Measurements from ENCODE around the gene MMP20. TPM values are rescaled to one million over a fixed set of nuclear protein-coding genes. Genes with fewer than 3 reads are reported as not detected.

The MMP20 gene
- total and polyA plus RNA-seq, 2 donors (not counting 3 experiments of a cell fraction or from before 2014, with no cell fraction given), result not detected

- POLR2A ChIA-PET, result no interaction called here
Observed at GRCh38 chr11:102577182-102577581, 48.0 kb downstream of the MMP20 start.

More at GRCh38 chr11:102577182-102577581, 48.0 kb downstream of the MMP20 start:
- no peak overlapping the region for H3K9ac ChIP-seq (replicated peaks; ENCODE audit: extremely low read depth, insufficient read depth, low read length)
- H3K4me2 ChIP-seq (ENCODE audit: insufficient read depth, low read length), result no peak overlapping the region
- H3K9me3 ChIP-seq (replicated peaks; ENCODE audit: control insufficient read depth, insufficient read depth, low read length), result no peaks in the 10 kb centered on the region
- peaks cover 4% of the 10 kb centered on the region for H3K4me1 ChIP-seq (ENCODE audit: control insufficient read depth, extremely low read depth, insufficient read depth, low read length)
- H4K20me1 ChIP-seq (replicated peaks; ENCODE audit: control insufficient read depth, extremely low read depth, insufficient read depth, low read length), result no peaks in the 10 kb centered on the region
- no TSS peak for BruUV-seq (replicated peaks)
- CTCF ChIA-PET, result interaction anchor here (0.7 to 2.0 kb wide), 5 partner anchors 14 to 89 kb away, joined by 3 to 7 read pairs (median 3); no protein-coding TSS in a partner anchor
- dilution Hi-C loops (cut with MboI; ENCODE audit: extremely low pct_ligation_motif_present, low sequenced_read_pairs), result no loop called here
- H3K9me1 ChIP-seq (replicated peaks; ENCODE audit: control insufficient read depth, extremely low read depth, insufficient read depth, low read length), result no peaks in the 10 kb centered on the region
- H3K79me2 ChIP-seq (ENCODE audit: control insufficient read depth, insufficient read depth, low read length), result no peaks in the 10 kb centered on the region
- DNase-seq (ENCODE audit: low read depth, low spot score) (no peak), FAIRE-seq (no peak)
- no peaks in the 10 kb centered on the region for H3K27me3 ChIP-seq (ENCODE audit: control insufficient read depth in 2 of 2, insufficient read depth in 2 of 2, low read length in 2 of 2)
- TF ChIP-seq JUN (IDR thresholded peaks at IDR 0.05; ENCODE audit: borderline replicate concordance, insufficient read depth, insufficient read length, low read depth) (no peak), POLR2A (IDR thresholded peaks at IDR 0.05; ENCODE audit: low read depth, low read length) (no peak), GATA2 (IDR thresholded peaks at IDR 0.05; ENCODE audit: insufficient read depth, insufficient read length, low read depth, low read length) (no peak), CTCF (IDR thresholded peaks at IDR 0.05; ENCODE audit: extremely low read depth in 1 of 2, insufficient read depth in 1 of 2, low read depth in 1 of 2, low read length in 2 of 2) (no peak), POLR2AphosphoS5 (IDR thresholded peaks at IDR 0.05; ENCODE audit: insufficient read depth, low read depth, low read length) (no peak), MYC (IDR thresholded peaks at IDR 0.05; ENCODE audit: low read depth, low read length) (no peak), MAX (IDR thresholded peaks at IDR 0.05; ENCODE audit: insufficient read depth, insufficient read length) (no peak), EZH2 (IDR thresholded peaks at IDR 0.05; ENCODE audit: borderline replicate concordance, low read depth, low read length, severe bottlenecking) (no peak), FOS (IDR thresholded peaks at IDR 0.05; ENCODE audit: borderline replicate concordance, insufficient read depth, low read length) (no peak)
- H3K36me3 ChIP-seq (ENCODE audit: control insufficient read depth in 2 of 2, extremely low read depth in 1 of 2, insufficient read depth in 2 of 2, low read length in 2 of 2), result no peaks in the 10 kb centered on the region
- no peak overlapping the region for H3K4me3 ChIP-seq (replicated peaks in 1 of 3; ENCODE audit: insufficient read depth in 1 of 3, low read depth in 1 of 3, low read length in 3 of 3)
- intact Hi-C loops (cut with micrococcal nuclease), result no loop called here
- no peak overlapping the region for H2AFZ ChIP-seq (ENCODE audit: low read depth, low read length)
- H3K27ac ChIP-seq (ENCODE audit: insufficient read depth, low read depth, low read length), result no peak overlapping the region

All from endothelial cell of umbilical vein (primary cell).